Omental fat pad (tissue), 4 donors: ENCODE measurements around the gene MC1R. TPM values are rescaled to one million over a fixed set of nuclear protein-coding genes. Genes with fewer than 3 reads are reported as not detected.
"Not testable (repeated sequence)": the region's sequence is repeated elsewhere in the genome, so short reads cannot be mapped to it uniquely, and the experiment has no call there.

ENCODE experiments used
- ATAC-seq: fragments of 150-250 bp; one replicate; pipeline ENCODE4 v1.9.1; 2016; ENCODE audit warnings: mild to moderate bottlenecking, moderate library complexity; ENCODE audit not compliant: low FRiP score
- DNase-seq: peaks from one replicate; pipeline ENCODE4 v3.0.0-alpha.2; 2019; ENCODE audit warnings: low spot score
- CTCF ChIP-seq, 3 donors: fragments of 450-650 bp; IDR thresholded peaks; one replicate each; pipeline ENCODE4 v1.5.1; 2016 to 2017; ENCODE audit warnings: antibody characterized with exemption in 3 of 3, mild to moderate bottlenecking in 3 of 3, moderate library complexity in 2 of 3
- total RNA-seq, 4 donors: library from RNA; depleted of rRNA; stranded (reverse); fragments of >200 nt; gene quantifications; one replicate each; pipeline ENCODE4 v1.1.0, GENCODE V29; 2016

The MC1R gene
- total RNA-seq: 1 to 10 TPM; 2.5 to 7.4 (median 6.0) TPM

- ATAC-seq: no peak
- no peak for TF ChIP-seq CTCF (IDR thresholded peaks at IDR 0.05)
- DNase-seq: no peak
These were observed at the start of gene MC1R for GRCh38 chr16:89918453-89919347. Gene MC1R (plus strand): TSS chr16:89918862. CDS start chr16:89919259, 397 bp downstream.

- no peak for TF ChIP-seq CTCF (IDR thresholded peaks at IDR 0.05)
- DNase-seq (no peak), ATAC-seq (no peak)
These were observed 48.8 kb upstream of the MC1R start for GRCh38 chr16:89869911-89870310.

DNA sequence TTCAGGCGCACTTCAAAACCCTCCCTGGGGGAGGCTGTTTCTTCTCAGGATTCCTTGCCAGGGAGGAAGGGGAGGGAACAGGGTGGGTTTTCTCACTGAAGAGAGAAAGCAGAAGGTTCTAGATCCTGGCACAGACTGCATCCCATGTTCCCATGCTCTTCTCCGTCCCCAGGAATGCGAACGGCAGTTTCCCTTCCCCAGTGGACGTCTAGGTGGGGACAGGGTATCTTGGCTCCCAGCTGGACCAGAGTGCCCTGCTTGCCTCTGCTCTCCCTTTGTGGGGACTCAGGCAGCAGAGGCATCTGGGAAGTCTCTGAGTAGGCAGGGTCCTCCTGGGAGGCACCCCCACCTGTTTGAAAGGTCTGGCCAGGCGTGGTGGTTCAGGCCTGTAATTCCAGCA lies 48.2 kb upstream of the MC1R start:
- ATAC-seq: no peak
- no peak for DNase-seq

DNA sequence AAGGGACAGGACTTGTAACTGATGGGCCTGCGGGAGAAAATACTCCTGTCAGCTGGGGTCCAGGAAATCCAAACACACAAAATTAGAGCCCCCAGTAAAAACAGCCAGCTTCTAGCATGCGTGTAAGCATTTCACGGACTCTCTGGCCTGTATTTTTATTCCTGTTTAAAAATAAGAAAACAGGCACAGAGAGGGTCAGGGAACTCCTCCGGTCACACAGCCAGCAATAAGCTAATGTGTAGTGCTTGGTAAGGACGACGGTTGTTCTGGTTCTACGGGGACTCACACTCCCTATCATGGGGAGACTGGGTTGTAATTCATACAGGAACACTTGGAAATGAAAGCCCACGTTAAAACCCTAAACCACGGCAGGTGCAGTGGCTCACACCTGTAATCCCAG lies 46.8 kb upstream of the MC1R start:
- no peak for ATAC-seq
- no peak for DNase-seq

More for the DNA sequence above, 48.2 kb upstream of the MC1R start:
- TF ChIP-seq CTCF (IDR thresholded peaks at IDR 0.05): no peak

GRCh38 chr16:89873109-89873971 lies 45.3 kb upstream of the MC1R start, which contains the start of gene TCF25:
Gene TCF25 (plus strand): TSS chr16:89873592. CDS start chr16:89873668, 76 bp downstream.
- no peak for TF ChIP-seq CTCF (IDR thresholded peaks at IDR 0.05)
- DNase-seq (no peak), ATAC-seq (peak; percentile 75)

More for the DNA sequence above, 46.8 kb upstream of the MC1R start:
- TF ChIP-seq CTCF (IDR thresholded peaks at IDR 0.05): no peak

DNA sequence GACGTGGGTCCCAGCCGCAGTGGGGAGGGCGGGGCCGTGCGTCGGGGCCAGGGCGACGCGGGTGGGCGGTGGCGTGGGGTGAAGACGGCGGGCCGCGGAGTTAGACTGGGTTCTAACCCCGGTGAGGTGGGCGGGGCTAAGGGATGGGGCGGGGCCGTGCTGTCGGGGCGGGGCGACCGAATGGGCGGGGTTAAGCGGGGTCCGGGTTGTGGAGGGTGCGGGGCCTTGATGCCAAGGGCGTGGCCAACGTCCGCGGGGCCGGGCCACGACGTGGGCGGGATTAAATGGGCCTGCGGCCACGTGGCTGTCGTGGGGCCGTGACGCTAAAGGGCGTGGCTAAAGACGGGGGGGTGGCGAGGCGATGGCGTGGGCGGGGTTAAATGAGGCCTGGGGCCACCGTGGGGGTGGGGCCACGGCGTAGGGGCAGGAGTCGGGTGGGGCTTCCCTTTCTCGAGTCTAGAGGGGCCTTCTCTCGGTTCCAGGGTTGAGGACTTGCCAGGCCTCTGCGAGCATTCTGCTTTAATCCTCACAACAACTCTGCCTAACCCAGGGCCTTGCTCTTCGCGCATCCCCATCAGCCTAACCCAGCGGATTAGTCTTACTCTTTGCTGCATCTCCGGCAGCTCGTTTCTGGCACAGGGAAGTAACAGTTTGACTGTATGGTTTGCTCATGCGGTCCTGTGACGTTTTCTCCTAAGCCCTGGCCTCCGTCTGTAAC lies 44.5 kb upstream of the MC1R start:
- ATAC-seq: peak; percentile 92
- TF ChIP-seq CTCF (IDR thresholded peaks at IDR 0.05): no peak
- peak; percentile 94 for DNase-seq

DNA sequence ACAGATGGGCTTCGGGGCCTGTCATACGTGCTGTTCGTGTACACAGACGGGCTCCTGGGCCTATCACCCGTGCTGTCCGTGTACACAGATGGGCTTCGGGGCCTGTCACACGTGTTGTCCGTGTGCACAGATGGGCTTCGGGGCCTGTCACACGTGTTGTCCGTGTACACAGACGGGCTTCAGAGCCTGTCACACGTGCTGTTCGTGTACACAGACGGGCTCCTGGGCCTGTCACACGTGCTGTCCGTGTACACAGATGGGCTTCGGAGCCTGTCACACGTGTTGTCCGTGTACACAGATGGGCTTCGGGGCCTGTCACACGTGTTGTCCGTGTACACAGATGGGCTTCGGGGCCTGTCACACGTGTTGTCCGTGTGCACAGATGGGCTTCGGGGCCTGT lies 39.5 kb upstream of the MC1R start:
- ATAC-seq, DNase-seq: not testable (repeated sequence)
